ENCODE data around the gene PARD3.
"Not testable (repeated sequence)": the region's sequence is repeated elsewhere in the genome, so short reads cannot be mapped to it uniquely, and the experiment has no call there.

Gene PARD3

DNA sequence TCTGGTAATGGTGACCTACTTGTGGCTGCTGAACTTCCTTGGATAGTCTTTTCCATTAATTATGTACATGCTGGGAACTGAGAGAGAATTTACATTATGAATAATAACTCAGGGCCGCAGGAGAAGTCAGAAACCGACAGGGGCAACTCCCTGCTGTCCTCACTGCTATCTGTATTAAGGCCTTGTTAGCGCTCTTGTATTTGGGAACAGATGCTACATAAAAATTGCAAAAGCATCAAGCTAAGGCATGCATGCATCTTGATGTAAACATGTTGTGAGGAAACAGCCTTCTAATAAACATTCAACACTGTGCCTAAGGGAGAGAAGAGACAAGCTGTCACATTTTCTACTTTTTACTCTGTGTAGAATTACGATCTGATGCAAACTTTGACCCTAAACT lies 158.4 kb downstream of the PARD3 start:
- no peak for FAIRE-seq
- DNase-seq (ENCODE audit: insufficient read length, low spot score) = no peak

DNA sequence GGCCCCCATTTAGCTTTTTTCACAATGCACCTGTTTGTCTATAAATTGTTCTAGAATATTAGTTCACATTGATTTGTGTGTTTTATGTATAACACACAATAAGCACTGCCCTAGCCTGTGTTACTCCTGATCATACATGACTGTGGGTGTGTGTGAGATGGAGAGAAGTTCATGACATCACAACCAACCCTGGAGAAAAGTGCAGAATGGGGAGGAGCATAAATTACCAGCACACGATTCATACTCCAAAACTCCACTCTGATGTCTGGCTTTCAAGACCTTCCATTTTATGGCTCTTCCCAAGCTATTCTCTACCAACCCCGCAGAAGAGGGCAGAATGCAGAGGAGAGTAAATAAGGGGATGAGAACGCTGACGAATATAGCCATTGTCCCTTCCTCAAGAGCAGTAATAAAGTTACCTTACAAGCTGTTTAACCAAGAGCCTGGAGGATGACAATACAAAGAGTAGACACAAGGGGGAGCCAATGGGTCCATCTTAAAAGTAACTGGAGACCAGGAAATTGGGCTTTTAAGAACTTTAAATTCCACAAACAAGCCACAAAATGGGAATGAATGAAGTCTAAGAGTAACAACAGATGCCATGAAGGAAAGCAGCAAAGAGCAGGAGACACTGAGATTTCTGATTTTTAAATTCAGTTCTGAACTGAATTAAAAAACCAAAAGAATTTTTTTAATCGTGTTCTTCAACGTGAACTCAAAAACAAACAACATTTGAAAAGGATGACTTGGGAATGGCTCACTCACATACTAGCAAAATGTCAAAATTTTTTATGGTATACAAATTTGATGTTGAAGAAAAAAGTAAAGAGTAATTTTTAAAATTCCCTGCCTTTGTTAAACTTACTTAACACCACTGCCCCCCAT lies 159.6 kb downstream of the PARD3 start:
- peak; percentile 67 for DNase-seq (ENCODE audit: insufficient read length, low spot score)

DNA sequence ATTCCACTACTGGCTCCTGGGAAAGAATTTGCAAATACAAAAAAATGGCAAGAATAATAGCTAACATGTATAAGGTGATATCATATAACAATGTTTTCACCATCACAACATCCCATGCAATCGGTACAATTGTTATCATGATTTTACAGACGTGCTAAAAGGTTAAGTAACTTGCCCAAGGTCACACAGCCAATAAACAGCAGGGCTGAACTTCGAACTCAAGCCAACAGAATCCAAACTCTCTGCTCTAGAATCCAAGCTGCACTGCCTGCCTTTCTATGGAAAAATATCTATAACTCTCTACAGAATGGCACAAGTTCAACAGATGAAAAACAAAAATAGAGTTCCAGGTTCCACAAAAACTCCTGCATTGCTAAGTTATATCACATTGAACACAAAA lies 160.9 kb downstream of the PARD3 start:
- DNase-seq (ENCODE audit: insufficient read length, low spot score) (no peak), FAIRE-seq (no peak)

More for the DNA sequence above, 159.6 kb downstream of the PARD3 start:
- FAIRE-seq = peak; percentile 86

DNA sequence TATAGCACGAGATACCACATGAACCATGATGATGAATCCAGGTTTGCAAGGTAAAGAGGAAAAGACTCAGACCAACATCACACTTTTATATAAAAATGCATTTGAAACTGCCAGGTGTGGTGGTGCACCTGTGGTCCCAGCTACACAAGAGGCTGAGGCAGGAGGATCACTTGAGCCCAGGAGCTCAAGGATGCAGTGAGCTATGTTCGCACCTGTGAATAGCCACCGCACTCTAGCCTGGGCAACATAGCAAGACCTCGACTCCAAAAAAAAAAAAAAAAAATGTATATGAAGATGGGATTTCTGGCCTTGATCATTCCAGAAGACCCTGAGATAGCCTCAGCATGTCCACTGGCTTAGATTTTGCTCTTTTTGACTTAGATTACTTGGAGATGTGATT lies 161.6 kb downstream of the PARD3 start:
- DNase-seq (ENCODE audit: insufficient read length, low spot score) = no peak
- no peak for FAIRE-seq

DNA sequence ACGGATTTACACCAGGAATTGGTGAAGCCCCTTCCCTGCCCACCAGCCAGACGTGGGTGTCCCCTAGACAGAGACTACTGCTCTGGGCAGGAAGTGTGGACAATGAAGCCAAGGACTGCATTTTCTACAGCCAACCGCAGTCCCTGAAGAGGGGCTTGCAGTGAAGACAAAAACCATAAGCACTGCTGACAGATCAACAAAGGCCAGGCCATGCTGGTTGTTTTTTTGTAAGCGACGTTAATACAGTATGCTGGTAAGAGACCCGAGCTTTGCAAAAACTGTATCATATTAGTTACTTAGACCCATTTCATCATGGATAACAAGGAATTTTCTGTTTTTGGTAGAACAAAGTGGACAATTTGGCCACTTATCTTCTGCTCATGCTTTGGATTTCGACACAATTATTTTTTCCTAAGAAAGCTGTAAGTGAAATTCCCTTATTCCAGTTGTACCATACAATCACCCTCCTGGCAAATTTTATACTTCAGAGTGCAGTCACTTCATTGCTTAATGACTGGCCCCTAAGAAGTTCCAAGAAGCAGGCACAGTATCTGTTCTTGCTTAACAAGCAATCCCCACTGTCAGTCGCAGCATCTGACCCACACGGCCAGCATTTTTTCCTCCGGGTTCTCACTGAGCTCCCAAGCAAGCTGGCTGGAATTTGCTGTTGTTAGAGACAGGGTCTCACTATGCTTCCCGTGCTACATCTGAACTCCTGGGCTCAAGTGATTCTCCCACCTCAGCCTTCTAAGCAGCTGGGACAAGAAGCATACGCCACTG lies 163.5 kb downstream of the PARD3 start:
- FAIRE-seq (peak; percentile 4), DNase-seq (ENCODE audit: insufficient read length, low spot score) (no peak)

DNA sequence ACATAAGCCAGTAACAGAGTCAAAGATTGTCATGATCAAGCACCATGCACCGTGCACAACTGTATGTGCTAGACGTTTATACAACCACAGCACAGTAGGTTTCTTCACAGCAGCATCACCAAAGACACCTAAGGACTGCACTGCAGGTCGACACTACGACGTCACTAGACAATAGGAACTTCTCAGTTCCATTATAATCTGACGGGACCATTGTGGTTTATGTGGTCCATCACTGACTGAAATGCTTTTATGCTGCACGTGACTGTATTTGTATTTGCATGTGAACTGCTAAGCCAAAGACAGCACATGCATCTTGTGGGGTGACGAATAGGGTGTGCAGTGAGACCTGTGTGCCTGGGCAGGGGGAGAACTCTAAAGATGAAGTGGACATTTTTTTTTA lies 164.9 kb downstream of the PARD3 start:
- FAIRE-seq = peak; percentile 94

DNA sequence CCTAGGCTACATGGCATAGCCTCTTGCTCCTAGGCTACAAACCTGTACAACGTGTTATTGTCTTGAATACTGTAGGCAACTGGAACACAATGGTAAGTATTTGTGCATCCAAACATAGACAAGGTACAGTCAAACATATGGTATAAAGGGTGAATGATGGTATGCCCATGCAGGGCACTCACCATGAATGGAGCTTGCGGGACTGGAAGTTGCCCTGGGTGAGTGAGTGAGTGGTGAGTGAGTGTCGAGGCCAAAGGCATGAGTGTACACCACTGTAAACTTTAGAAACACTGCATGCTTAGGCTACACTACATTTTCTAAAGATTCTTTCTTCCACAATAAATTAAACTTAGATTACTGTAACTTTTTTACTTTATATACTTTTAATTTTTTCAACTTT lies 165.7 kb downstream of the PARD3 start:
- peak; percentile 95 for FAIRE-seq

More for the DNA sequence above, 164.9 kb downstream of the PARD3 start:
- DNase-seq (ENCODE audit: insufficient read length, low spot score) = no peak

DNA sequence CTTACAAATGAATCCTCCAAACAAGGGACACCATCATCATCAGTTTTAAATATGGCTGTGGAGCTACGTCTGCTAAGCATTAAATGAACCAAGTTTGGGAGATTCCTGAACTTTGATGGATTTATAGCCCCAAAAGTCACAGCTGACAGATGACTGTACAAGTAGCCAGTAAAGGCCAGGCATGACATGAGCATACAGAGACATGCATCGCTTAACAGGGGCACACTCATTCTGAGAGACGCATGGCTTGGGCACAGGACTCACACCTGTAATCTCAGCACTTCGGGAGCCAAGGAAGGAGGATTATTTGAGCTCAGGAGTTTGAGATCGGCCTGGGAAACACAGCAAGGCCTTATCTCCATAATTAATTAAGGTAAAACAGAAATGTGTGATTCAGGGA lies 166.2 kb downstream of the PARD3 start:
- DNase-seq (ENCODE audit: insufficient read length, low spot score) (no peak), FAIRE-seq (no peak)

More for the DNA sequence above, 165.7 kb downstream of the PARD3 start:
- no peak for DNase-seq (ENCODE audit: insufficient read length, low spot score)

DNA sequence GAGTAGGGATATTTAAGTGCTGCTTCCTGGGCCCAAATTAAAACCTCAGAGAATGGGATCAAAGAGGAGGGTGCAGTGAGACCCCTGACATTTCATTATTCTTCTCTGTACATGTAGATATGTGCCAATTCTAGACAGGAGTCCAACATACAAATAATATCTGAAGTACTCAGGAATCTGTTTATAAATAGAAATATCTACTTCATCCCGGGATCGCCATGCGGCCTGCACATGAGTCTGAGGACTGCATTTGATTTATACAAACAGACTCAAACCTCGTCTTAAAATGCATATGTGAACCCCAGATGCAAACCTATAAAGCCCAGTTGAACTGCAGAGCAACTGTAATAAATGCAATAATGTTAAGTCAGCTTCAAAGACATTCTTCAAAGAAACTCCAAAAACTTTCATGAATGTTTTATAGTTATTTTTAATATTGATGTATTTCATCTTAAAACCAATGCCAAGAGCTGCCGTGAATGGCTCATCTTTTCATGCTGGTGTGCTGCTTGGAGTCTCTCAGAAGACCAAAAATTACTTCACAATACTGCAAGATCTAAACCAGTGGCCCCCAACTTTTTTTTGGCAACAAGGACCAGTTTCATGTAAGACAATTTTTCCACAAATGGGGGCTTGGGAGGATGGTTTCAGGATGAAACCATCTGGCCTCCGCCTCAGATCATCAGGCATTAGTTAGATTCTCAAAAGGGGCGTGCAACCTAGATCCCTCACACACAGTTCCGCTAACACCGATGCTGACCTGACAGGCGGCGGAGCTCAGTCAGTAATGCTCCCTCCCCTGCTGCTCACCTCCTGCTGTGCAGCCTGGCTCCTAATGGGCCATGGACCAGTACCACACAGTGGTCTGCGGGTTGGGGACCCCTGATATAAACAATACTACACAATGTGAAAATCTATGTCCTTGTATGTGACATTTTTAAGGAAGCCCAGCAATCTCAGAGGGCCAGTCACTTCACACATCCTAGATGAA lies 166.9 kb downstream of the PARD3 start:
- FAIRE-seq = peak; percentile 59

DNA sequence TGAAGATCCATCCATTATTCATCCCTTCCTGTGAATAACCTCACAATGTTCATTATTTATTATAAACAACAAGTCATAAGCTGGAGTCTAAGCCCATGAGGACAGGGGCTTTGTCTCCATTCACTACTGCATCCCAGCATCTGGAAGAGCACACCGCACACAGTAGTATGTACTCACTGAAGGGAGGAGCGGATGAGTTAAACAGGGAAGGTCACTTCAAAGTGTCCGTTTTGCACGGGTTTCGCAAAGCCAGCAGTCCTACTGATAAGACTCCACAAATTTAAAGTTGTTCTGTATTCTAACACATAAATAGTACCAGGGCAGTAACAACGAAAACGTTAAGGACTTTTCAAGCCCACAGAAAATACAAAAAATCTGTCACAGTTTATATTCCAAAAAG lies 167.9 kb downstream of the PARD3 start:
- FAIRE-seq = peak; percentile 85
- no peak for DNase-seq (ENCODE audit: insufficient read length, low spot score)

More for the DNA sequence above, 166.9 kb downstream of the PARD3 start:
- no peak for DNase-seq (ENCODE audit: insufficient read length, low spot score)

DNA sequence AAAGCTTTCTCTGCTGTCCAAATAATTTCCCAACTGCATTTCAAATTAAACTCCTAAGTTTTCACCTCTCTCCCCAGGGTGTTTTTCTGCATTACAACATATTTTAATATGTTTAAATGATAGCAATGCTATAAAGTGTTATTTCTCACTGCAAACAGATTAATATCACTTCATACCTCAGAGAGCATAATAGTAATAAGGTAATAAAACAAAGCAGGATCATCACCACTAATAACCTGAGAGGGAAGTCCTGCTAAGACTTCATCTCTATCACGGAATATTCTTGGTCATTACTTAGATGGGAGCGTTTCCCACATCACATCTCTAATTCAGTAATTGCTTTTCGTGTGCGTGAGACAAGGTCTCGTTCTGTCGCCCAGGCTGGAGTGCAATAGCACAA lies 168.8 kb downstream of the PARD3 start:
- peak; percentile 4 for FAIRE-seq
- DNase-seq (ENCODE audit: insufficient read length, low spot score) = no peak

DNA sequence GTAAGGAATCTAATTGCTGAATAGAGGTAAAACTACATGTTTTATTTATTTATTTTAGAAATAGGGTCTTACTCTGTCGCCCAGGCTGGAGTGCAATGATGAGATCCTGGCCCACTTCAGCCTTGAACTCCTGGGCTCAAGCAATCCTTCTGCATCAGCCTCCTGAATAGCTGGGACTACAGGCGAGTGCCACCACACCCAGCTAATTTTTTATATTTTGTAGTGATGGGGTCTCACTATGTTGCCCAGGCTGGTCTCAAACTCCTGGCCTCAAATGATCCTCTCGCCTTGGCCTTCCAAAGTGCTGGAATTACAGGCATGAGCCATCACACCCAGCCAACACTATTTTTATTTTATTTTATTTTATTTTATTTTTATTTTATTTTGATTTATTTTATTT lies 170.3 kb downstream of the PARD3 start:
- not testable (repeated sequence) for DNase-seq (ENCODE audit: insufficient read length, low spot score); FAIRE-seq

DNA sequence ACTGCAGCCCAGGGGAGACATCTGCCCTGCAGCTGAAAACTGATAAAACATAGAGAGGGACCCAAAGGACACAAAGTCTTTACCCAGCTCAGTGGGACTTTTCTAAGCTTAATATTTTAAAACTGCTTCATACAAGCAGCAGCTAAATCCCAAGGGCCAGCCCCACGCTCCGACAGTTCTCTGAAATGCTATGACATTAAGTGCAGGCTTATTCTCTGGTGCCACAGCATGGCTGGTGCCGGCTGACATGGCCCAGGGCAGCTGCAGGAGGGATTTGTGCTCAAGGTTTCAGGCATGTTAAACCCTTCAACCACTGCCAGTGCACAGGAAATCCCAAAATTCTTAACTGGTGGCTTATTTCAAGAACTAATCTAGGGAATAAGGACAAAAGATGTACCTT lies 170.9 kb downstream of the PARD3 start:
- FAIRE-seq = no peak
- DNase-seq (ENCODE audit: insufficient read length, low spot score) = no peak

DNA sequence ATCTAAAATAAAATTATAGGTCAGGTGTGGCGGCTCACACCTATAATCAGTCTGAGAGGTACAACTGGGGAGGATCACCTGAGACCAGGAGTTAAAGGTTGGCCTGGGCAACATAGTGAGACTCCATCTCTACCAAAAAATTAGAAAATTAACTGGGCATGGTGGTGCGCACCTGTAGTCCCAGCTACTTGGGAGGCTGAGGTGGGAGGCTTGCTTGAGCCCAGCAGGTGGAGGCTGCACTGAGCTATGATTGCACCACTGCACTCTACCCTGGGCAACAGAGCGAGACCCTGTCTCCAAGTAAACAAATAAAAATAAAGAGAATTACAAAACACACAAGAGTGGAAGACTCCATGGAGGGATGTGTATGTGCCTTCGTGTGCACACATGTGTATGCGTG lies 171.5 kb downstream of the PARD3 start:
- no peak for DNase-seq (ENCODE audit: insufficient read length, low spot score)
- FAIRE-seq = no peak

DNA sequence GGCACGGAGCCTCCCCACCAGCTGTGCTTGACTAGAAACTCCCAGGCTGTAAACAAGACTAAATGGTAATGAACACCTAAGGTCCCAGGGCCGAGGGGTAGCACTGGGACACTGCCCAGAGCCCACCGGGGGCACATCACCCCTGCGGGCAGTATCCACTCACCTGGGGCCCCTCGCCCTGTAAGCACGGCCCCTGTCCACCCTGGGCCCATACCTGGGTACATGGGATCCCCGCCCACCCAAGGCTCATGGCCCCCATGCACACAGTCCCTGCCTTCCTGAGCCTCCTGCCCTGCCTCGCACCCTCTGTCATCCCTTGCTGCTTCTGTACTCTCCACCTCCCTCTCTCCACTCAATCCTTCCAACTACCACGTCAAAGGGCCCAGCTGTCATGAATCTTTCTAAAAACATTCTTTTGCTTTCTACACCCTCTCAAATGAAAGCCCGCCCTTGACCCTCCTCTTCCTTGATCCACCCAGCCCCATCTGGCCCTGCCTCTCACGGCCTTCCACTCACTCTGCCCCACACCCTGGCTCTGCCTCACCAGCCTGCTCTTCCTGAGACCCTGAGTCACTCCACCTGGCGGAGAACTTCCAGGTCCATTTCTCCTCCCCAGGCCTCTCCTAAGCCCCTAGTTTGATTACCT lies 173.1 kb downstream of the PARD3 start:
- DNase-seq (ENCODE audit: insufficient read length, low spot score) (no peak), FAIRE-seq (peak; percentile 26)

DNA sequence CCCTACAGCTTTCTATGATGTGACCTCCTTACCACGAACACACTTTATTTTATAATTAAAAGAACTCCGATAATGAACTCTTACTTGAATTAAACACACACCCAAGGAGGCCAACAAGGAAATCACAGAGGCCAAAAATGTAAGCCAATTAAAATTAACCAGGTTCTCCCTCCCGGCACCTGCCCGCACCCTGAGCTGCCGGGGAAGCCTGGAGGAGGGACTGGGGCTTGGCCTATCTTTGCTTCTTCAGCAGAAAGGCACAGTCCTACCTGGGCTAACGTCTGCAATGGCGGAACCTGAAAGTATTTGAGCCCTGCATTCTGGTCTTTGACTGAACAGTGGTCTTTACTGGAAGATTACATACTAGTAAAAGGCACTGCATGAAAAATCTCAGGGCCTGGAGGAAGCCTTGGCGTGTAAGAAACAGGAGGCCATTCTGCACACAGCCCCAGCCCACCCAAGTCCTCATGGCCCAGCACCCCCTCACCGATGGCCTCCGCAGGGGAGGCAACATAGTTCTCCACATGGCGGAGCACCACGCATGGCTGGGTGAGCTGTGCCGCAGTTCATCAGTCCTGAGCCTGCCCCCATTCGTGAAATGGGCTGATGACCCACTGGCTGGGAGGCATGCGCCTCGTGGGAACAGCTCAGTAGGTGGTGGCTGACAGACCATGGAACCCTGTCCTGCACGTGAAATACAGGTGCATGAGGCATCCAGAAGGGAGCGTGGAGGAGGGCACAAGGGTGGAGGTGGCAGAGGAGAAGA lies 173.8 kb downstream of the PARD3 start:
- FAIRE-seq (peak; percentile 81), DNase-seq (ENCODE audit: insufficient read length, low spot score) (no peak)

DNA sequence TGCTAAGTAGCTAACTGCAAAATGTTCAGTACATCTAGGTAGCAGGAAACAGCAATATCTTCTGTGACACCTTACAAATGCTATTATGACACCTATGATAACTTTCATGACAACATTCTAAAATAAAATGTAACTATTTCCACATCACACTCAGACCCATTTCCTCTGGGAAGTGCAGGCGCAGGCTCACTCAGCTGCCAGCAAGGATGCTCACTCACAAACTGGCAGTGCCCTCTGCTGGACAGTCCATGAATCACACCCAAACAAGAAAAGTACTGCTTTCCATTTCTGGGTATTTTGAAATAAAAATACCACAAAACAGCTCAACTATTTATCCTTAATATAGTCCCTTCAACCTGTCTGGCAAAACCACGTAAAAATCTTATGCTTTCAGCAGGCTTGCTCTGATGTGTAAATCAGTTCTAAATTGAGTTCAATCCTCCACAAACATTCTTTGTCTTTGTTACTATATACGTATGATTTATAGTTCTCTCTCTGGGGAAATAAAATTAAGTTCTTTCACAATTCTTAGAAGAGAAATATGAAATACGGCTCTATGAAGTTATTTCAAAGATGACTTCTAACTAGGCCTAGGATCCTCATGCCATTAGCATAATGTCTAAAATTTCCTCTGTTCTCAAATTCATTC lies 176.6 kb downstream of the PARD3 start:
- FAIRE-seq = peak; percentile 97
- peak; percentile 86 for DNase-seq (ENCODE audit: insufficient read length, low spot score)

DNA sequence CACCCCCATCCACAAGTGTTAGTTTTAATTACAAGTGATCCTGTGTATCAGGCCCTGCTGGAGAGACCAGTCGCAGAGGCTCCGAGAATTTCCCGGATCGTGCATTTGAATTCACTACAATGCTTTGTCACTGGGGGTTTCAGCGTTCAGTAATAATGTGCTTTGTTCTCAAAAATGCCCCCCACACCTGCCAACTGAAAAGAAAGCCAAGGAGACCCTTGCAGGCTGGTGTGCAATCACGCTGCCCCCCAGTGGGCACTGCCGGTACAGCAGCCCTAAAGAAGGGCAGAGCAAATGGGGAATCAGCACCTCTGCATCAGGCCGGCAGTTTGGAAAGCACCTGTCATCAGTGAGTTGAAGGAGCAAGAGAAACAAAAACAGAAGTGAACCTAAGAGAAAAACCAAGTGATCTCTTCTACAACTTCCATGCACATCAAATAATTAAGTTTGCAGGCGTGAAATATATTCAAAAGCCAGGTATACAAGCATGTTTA lies 177.6 kb downstream of the PARD3 start:
- FAIRE-seq (peak; percentile 89), DNase-seq (ENCODE audit: insufficient read length, low spot score) (peak; percentile 58)

DNA sequence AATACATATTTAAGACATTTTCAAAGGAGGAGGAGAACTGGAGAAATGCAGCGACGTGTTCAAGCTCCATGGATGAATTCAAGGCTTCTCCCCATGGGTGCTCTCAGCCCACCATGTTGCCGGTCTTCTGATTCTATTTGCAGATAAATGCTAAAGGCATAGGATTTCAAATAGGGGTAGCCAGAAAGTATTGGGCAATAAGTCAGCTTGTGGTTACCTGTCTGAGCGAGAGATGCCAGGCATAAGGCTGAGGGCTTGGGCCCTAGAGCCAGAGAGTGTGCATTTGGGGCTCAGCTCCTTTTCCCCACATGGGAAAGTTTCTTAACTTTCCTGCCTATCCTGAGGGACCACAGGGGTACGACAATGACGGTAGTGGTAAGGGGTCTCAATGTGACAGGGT lies 180.0 kb downstream of the PARD3 start:
- DNase-seq (ENCODE audit: insufficient read length, low spot score) (no peak), FAIRE-seq (no peak)
